Measurements from ENCODE around the gene ZNF407. TPM values are rescaled to one million over a fixed set of nuclear protein-coding genes. Genes with fewer than 3 reads are reported as not detected.

Gene ZNF407
- total RNA-seq, 1 donor from 2014 or later, result 10.6 TPM

DNA sequence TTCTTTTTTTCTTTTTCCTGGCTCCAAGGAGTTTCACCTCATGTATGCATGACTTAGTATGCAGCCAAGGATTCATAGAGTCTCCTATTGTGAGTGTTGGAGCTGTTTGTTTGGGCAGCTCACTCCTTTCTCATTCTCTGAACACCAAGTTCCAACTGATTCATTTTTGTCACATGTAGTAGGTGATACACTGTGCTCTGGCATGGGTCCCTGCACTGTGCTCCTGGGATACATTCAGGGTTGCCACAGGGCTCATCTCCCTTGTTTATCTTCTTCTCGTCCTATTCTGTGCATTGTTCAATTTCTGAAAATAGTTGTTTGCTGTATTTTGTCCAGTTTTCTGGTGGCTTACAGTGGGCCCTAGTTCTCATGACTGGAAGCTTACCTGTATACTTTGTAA, 96.8 kb downstream of the ZNF407 start:
- Histone ChIP-seq H3K27ac (replicated peaks) (peak overlapping the region; percentile 13), H3K4me1 (peaks cover 9% of the 10 kb centered on the region), H3K36me3 (no peaks in the 10 kb centered on the region), H3K27me3 (ENCODE audit: low read depth) (no peaks in the 10 kb centered on the region), H3K4me3 (no peak overlapping the region), H3K9me3 (replicated peaks) (no peaks in the 10 kb centered on the region)
- intact Hi-C loops (cut with micrococcal nuclease), result no loop called here
- peak; percentile 46 for DNase-seq
- TF ChIP-seq, protein P1, sequence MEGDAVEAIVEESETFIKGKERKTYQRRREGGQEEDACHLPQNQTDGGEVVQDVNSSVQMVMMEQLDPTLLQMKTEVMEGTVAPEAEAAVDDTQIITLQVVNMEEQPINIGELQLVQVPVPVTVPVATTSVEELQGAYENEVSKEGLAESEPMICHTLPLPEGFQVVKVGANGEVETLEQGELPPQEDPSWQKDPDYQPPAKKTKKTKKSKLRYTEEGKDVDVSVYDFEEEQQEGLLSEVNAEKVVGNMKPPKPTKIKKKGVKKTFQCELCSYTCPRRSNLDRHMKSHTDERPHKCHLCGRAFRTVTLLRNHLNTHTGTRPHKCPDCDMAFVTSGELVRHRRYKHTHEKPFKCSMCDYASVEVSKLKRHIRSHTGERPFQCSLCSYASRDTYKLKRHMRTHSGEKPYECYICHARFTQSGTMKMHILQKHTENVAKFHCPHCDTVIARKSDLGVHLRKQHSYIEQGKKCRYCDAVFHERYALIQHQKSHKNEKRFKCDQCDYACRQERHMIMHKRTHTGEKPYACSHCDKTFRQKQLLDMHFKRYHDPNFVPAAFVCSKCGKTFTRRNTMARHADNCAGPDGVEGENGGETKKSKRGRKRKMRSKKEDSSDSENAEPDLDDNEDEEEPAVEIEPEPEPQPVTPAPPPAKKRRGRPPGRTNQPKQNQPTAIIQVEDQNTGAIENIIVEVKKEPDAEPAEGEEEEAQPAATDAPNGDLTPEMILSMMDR (IDR thresholded peaks at IDR 0.05; ENCODE audit: borderline replicate concordance), result no peak

DNA sequence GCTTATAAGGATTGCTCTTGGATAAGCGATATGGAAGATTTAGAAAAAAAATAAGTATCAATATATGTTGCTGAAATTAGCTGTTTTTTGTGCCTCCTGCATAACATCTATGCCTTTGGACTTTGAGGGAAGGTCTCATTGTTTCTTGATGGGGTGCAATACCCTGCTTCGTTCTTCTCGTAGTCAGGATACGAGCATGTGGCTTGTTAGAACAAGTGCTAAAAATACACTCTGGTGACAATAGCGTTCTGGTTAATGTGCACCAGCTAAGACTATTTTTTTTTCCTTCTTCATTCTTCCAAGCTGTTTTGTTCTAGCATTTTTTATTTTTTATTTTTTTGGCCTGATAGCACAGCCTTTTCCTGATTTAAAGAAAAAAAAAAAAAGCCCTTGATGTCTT, 97.5 kb downstream of the ZNF407 start:
- intact Hi-C loops (cut with micrococcal nuclease), result no loop called here
- no peaks in the 10 kb centered on the region for H3K9me3 ChIP-seq (replicated peaks)
- H3K27me3 ChIP-seq (ENCODE audit: low read depth), result no peaks in the 10 kb centered on the region
- peaks cover 9% of the 10 kb centered on the region for H3K4me1 ChIP-seq
- TF ChIP-seq, protein P1 (IDR thresholded peaks at IDR 0.05; ENCODE audit: borderline replicate concordance), result no peak
- no peaks in the 10 kb centered on the region for H3K36me3 ChIP-seq
- H3K27ac ChIP-seq (replicated peaks), result no peak overlapping the region
- no peak for DNase-seq
- H3K4me3 ChIP-seq, result no peak overlapping the region

DNA sequence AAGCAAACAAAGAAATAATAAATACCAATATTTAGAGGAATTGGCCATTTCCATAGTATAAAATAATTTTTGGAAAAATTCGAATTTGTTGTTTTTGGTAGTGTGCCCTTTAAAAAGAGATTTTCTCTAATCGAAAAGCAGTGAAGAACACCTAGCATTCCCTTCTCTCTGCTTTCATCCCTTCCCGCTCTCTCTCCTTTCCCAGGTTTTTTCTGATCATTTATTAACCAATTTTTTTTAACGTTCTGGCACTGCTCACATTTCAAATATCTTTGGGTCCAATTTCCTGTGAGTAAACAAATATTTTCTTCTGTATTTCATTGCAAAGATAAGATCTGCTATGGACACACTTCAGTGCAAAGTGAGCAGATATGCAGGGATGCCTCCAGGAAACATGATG, 101.2 kb downstream of the ZNF407 start:
- intact Hi-C loops (cut with micrococcal nuclease), result no loop called here
- DNase-seq, result no peak
- Histone ChIP-seq H3K4me3 (no peak overlapping the region), H3K4me1 (peaks cover 9% of the 10 kb centered on the region), H3K27ac (replicated peaks) (no peak overlapping the region), H3K27me3 (ENCODE audit: low read depth) (no peaks in the 10 kb centered on the region), H3K9me3 (replicated peaks) (no peaks in the 10 kb centered on the region), H3K36me3 (no peaks in the 10 kb centered on the region)
- TF ChIP-seq, protein P1 (IDR thresholded peaks at IDR 0.05; ENCODE audit: borderline replicate concordance), result no peak

DNA sequence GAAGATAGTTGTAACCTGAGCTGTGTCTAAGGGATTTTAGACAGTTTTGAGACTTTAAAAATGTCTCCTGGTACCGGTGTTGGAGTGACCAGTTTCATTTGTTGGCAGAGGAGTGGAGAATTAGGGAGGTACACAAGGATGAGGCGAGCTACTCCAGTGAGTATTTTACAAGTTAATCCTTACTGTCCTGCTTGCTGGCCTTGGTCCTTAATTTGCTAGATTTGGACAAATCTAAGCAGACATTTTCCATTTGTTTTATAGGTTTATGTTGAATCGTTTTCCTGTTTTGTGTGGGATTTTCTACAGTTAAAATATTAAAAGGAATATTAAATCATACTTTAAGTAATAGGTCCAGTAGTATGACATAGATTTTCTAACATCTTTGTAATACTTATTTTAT, 101.8 kb downstream of the ZNF407 start:
- intact Hi-C loops (cut with micrococcal nuclease), result no loop called here
- TF ChIP-seq, protein P1 (IDR thresholded peaks at IDR 0.05; ENCODE audit: borderline replicate concordance), result no peak

DNA sequence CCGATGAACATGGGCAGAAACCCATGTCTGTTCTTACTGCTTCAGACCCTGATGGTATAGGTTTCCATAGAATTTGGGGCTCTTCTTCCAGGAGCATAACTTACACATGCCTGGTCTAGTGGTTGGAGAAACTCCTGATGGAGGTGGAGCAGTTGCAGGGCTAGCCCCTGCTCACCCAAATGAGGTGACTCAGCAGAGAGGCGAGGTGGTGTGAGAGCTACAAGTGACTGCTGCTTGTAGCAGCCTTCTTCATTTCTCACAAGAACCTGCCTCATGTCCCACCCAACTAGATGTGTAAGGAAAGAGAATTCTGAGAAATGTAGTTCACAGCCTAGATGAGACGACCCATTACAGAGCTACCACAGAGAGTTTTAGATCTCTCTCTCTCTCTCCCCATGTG, 105.3 kb downstream of the ZNF407 start:
- Histone ChIP-seq H3K27ac (replicated peaks) (no peak overlapping the region), H3K36me3 (no peaks in the 10 kb centered on the region)
- intact Hi-C loops (cut with micrococcal nuclease), result no loop called here

More for the DNA sequence above, 101.8 kb downstream of the ZNF407 start:
- Histone ChIP-seq H3K27ac (replicated peaks) (no peak overlapping the region), H3K36me3 (no peaks in the 10 kb centered on the region), H3K9me3 (replicated peaks) (no peaks in the 10 kb centered on the region), H3K4me3 (no peak overlapping the region), H3K4me1 (peaks cover 8% of the 10 kb centered on the region), H3K27me3 (ENCODE audit: low read depth) (no peaks in the 10 kb centered on the region)
- DNase-seq, result no peak

More for the DNA sequence above, 105.3 kb downstream of the ZNF407 start:
- TF ChIP-seq, protein P1 (IDR thresholded peaks at IDR 0.05; ENCODE audit: borderline replicate concordance), result no peak
- DNase-seq, result no peak
- no peak overlapping the region for H3K4me3 ChIP-seq
- H3K4me1 ChIP-seq, result no peaks in the 10 kb centered on the region
- no peaks in the 10 kb centered on the region for H3K9me3 ChIP-seq (replicated peaks)
- no peaks in the 10 kb centered on the region for H3K27me3 ChIP-seq (ENCODE audit: low read depth)
